H1 (cell line): ENCODE results near the gene NOLC1. TPM values are rescaled to one million over a fixed set of nuclear protein-coding genes. Genes with fewer than 3 reads are reported as not detected.

Source experiments
- CHD7 ChIP-seq: fragments of 300-600 bp; sonication (generic); IDR thresholded peaks from 2 replicates; pipeline ENCODE4 v1.7.1; 2012; ENCODE audit warnings: low read length, moderate library complexity, mild to moderate bottlenecking, inconsistent platforms; ENCODE audit not compliant: insufficient replicate concordance
- KDM1A ChIP-seq: fragments of 200-600, 300-600 bp; sonication (generic); IDR thresholded peaks from 2 replicates; pipeline ENCODE4 v1.7.1; 2016; ENCODE audit warnings: mild to moderate bottlenecking, low read length, borderline replicate concordance
- polyA plus RNA-seq, 7 experiments: library from polyadenylated mRNA; depleted of rRNA in 3 of 7; stranded (reverse) in 5 of 7; unstranded in 2 of 7; fragments of >200 nt in 5 of 7; fragments of 200-250 nt in 2 of 7; gene quantifications; 1 replicate in 5 of 7; 2 replicates in 1 of 7; 4 replicates in 1 of 7; pipeline versions ENCODE4 v1.2.1 to v1.2.3, GENCODE V29; 2011 to 2013; ENCODE audit warnings: missing spikeins in 2 of 7, mixed read lengths in 2 of 7
- total RNA-seq: library from RNA; stranded (reverse); fragmentation: NEBNext Ultra II Directional; extraction: Animal tissue kit (Norgen Biotek cat#: 25700); gene quantifications from 2 replicates; pipeline ENCODE4 v1.2.1, GENCODE V29; 2021
- TF ChIP-seq, protein P1 (sequence below): IDR thresholded peaks from 2 replicates; pipeline ENCODE4 v1.6.1; 2011; ENCODE audit warnings: low read depth, mild to moderate bottlenecking, low read length; ENCODE audit not compliant: insufficient read depth

The NOLC1 gene
- total and polyA plus RNA-seq, 2 of the 8 experiments (the other 6 are each of a cell fraction or from before 2014, with no cell fraction given), result 86.3 to 191 TPM

DNA sequence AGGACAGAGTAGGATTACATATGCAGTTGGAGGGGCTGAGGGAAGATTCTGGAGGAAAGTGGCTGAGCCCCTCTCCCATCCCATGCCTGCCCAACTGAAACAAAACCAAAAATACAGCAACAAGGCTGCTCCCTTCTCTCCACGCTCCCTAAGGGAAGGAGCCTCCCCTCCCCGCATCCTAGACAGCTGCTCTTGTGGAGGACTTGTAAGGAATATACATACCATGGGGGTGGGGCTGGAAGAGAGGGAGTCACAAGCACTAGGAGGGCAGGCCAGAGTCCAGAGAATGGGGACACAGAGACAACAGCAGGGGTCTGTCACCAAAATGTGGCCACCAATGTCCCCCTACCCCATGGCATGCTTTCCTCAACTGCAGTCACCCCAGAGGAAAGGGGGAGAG, 45.2 kb upstream of the NOLC1 start (continued):
- TF ChIP-seq CHD7 (no peak), KDM1A (no peak)
- TF ChIP-seq, protein P1, sequence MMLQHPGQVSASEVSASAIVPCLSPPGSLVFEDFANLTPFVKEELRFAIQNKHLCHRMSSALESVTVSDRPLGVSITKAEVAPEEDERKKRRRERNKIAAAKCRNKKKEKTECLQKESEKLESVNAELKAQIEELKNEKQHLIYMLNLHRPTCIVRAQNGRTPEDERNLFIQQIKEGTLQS, result no peak
- TF ChIP-seq, all 59 proteins: peak for 0
